HG02973 (cell line): ENCODE data around the gene VSTM4.

ENCODE experiments used
- ATAC-seq: cut with Tn5 transposase; IDR thresholded peaks from one replicate; pipeline ENCODE4 v1.9.1; 2021; ENCODE audit warnings: moderate library complexity; ENCODE audit not compliant: unreplicated experiment

VSTM4 gene

GRCh38 chr10:49143249-49143648 is 27.9 kb upstream of the VSTM4 start:
- ATAC-seq: no peak

- peak; percentile 62 for ATAC-seq
Observed at GRCh38 chr10:49141541-49142332, 26.4 kb upstream of the VSTM4 start.

GRCh38 chr10:49140304-49141177 is 25.2 kb upstream of the VSTM4 start:
- no peak for ATAC-seq

GRCh38 chr10:49139846-49140195 is 24.5 kb upstream of the VSTM4 start:
- ATAC-seq: no peak

- ATAC-seq: no peak
Observed at GRCh38 chr10:49139028-49139845, 23.9 kb upstream of the VSTM4 start.

GRCh38 chr10:49138361-49138891 is 23.1 kb upstream of the VSTM4 start:
- no peak for ATAC-seq

GRCh38 chr10:49136525-49136924 is 21.2 kb upstream of the VSTM4 start:
- no peak for ATAC-seq

GRCh38 chr10:49135575-49136313 is 20.4 kb upstream of the VSTM4 start:
- ATAC-seq: no peak

- ATAC-seq: no peak
Observed at GRCh38 chr10:49134327-49134726, 19.0 kb upstream of the VSTM4 start.

GRCh38 chr10:49133706-49134248 is 18.5 kb upstream of the VSTM4 start, which contains the start of gene FAM170B:
FAM170B (minus strand) TSS chr10:49134021; CDS start chr10:49133918, 103 bp downstream.
- no peak for ATAC-seq

- ATAC-seq: no peak
Observed at GRCh38 chr10:49132362-49132737, 17.0 kb upstream of the VSTM4 start.

GRCh38 chr10:49131507-49132361 is 16.4 kb upstream of the VSTM4 start:
- no peak for ATAC-seq

- ATAC-seq: no peak
Observed at GRCh38 chr10:49129376-49129775, 14.1 kb upstream of the VSTM4 start.

GRCh38 chr10:49128854-49129253 is 13.5 kb upstream of the VSTM4 start:
- no peak for ATAC-seq

GRCh38 chr10:49123981-49124950 is 8.9 kb upstream of the VSTM4 start:
- ATAC-seq: no peak

GRCh38 chr10:49120911-49121310 is 5.6 kb upstream of the VSTM4 start:
- ATAC-seq: no peak

GRCh38 chr10:49119746-49120145 is 4.4 kb upstream of the VSTM4 start:
- no peak for ATAC-seq
